GM18498 (cell line): ENCODE data around the gene FAM117A.
A peak's percentile ranks its signal among the peaks of the same experiment; 100 is the strongest.
"Not testable (repeated sequence)": the region's sequence is repeated elsewhere in the genome, so short reads cannot be mapped to it uniquely, and the experiment has no call there.

Experiments used
- ATAC-seq: cut with Tn5 transposase; IDR thresholded peaks from one replicate; pipeline ENCODE4 v1.9.1; 2021; ENCODE audit warnings: mild to moderate bottlenecking, moderate library complexity; ENCODE audit not compliant: unreplicated experiment

FAM117A gene

DNA sequence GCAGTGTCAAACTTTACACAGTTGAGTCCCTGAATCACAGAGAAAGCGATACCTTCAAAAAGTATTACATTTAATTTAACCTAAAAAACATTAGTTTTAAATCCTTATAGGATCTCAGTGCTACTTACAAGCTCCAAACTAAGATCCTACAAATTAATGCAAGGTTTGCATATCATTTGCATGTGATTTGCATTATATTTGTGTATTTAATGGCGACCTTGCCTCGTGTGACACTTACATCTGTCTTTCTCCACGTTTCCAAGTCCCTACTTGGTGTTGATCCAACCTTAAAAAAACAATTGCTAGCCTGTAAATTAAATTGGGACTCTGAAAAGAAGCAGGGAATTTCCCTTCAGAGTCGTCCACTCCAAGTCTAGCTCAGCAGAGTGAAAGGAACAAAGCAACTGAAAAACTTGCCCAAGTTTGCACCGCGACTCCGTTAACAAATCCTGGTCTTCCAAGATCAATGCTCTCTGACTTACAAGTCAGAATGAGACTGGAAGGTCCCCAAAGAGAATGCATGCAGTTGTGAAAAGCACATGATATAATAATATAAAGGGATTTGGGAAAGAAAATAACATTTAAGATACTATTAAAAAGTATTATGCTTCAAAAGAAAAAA lies 739 bp upstream of the FAM117A start:
- no peak for ATAC-seq

DNA sequence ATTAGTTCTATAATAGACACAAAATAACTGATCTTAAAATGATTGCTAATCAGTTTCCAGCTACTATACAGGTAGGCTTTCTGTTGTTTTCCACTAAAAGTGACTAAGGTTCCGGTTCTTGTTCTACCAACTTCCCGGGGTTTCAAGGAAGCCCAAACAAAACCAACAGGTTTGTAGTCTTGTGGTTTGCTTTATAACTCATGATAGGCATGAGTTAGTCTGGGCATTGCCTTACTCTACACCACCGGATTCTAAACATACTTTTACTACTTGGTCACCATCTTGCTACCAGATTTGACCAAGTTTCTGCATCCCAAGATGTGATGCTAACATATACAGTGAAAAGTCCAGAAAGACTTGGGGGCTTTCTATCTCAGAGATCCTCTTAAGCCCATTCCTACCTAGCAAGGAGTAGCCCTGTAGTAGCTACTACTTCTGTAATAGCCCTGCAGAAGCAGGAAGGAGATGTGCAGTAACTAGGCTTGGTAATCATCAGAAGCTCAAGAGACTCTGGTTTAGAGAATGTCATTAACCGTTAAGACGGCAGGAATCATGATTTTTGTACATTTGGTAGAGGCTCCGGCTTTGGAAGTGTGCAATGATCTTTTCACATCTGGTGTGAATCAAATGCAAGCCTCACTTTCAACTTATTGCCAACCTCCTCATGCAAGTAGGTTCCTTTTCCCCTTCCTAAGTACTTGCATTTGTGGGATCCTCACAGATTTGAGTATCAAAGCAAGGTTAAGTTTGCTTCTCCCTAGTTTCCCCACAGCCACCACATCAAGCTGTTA lies 1.6 kb downstream of the FAM117A start:
- no peak for ATAC-seq

- no peak for ATAC-seq
Observed at GRCh38 chr17:49760932-49761558, 2.9 kb downstream of the FAM117A start.

GRCh38 chr17:49760296-49760695 lies 3.6 kb downstream of the FAM117A start:
- ATAC-seq = no peak

GRCh38 chr17:49759203-49759602 lies 4.7 kb downstream of the FAM117A start:
- no peak for ATAC-seq

DNA sequence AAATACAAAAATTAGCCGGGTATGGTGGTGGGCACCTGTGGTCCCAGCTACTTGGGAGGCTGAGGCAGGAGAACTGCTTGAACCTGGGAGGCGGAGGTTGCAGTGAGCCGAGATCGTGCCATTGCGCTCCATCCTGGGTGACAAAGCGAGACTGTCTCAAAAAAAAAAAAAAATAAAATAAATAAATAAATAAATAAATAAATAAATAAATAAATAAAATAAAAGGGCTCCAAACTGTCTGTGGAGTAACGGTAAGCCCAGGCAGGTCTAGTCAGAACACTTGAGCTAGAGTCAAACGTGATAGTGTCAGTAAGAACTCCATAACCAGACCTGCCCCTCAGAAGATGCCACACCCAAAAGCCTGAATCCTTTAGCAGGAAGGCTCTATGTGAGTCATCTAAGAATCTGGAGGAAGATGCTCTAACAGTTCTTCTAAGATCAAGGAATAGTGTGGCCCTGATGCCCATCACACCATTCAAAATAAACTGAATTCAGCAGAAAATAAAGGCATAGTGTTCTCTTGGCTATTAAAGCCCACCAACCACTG lies 5.4 kb downstream of the FAM117A start:
- not testable (repeated sequence) for ATAC-seq

DNA sequence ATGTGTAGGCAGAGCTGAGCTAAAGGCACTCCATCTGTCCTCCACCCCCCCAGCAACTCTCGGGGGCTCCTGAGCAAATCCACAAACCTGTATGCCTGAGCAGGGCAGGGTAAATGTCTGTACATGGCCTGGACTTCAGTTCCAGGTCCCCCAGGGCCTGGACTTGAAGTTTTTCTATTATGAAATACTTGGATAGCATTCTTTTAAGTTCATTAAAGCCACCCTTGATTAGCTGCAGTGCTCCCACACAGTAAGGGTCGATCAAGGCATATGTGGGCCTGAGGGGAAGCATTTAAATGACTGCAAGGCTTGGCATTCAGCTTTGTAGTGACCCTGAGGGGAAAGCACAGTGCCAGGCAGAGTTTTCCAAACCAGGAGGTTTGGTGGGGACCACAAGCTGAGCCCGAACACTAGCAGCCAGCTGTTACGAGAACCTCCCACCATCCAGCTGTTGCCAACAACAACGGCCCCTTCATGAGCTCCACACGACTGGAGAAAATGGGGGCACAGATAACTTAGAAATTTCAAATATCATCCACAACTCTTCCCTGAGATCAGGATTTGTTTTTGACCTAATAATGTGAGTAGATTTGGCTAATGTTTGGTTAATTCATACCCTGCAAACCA lies 6.7 kb downstream of the FAM117A start:
- no peak for ATAC-seq

DNA sequence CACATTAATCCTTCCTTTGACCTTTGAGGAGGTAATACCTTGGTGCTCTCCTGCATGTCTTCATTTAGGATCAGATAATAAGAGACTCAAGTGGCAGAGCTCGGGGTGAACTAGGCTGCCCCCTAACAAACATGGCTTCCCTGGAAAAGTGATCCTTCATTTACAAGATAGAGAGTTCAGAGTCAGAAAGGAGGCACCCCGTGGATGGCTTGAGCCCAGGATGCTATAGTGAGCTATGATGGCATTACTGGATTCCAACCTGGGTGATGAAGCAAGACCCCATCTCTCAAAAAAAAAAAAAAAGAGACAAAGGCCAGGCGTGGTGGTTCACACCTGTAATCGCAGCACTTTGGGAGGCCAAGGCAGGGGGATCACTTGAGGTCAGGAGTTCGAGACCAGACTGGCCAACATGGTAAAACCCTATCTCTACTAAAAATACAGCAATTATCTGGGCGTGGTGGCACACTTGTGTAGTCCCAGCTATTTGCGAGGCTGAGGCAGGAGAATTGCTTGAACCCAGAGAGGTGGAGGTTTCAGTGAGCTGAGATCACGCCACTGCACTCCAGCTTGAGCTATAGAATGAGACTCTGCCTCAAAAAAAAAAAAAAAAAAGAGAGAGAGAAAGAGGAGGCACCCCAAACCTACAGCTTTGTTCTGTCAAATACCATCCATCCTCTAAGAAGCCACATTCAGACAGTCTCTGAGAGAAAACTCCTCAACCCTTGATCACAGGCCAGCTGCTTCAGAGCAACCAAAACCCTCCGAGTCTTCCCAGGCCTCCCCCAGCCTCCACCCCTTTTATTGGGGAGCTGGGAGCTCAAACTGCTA lies 7.4 kb downstream of the FAM117A start:
- no peak for ATAC-seq

GRCh38 chr17:49755663-49756283 lies 8.2 kb downstream of the FAM117A start:
- no peak for ATAC-seq

GRCh38 chr17:49753959-49754391 lies 10.0 kb downstream of the FAM117A start:
- ATAC-seq = no peak

DNA sequence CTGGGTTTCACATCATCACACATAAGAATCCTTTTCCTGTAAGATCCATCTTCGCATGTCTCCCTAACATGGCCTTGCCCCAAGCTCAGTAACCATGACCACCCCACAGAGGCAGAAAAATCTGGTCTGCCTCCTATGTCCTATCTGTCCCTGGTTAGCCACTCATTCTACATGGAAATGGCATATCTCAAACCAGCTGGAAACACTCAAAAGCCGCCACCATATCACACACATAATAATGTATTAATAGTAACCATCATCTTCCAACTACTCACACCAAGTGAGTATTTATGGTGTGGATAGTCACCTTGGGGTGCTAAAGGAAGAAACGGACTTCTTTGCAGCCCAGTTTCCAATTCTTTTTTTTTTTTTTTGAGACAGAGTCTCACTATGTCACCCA lies 11.4 kb downstream of the FAM117A start:
- no peak for ATAC-seq

DNA sequence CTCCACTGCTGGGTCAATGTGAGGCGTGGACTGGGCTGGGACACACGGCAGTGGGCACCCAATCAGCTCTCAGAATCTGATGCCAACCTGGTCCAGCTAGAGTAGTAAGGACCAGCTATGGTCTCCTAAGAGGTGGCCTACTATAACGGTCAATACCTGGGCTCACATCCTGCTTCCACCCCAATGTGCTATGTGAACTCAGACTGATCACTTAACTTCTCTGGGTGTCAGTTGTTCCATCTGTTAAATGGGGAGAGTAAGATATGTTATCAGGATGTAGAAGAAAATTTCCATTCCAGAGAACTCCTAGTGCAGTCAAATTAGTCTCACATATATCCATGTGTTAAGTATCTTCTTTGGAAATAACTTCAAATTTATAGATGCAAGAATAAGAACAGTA lies 14.2 kb downstream of the FAM117A start:
- no peak for ATAC-seq

DNA sequence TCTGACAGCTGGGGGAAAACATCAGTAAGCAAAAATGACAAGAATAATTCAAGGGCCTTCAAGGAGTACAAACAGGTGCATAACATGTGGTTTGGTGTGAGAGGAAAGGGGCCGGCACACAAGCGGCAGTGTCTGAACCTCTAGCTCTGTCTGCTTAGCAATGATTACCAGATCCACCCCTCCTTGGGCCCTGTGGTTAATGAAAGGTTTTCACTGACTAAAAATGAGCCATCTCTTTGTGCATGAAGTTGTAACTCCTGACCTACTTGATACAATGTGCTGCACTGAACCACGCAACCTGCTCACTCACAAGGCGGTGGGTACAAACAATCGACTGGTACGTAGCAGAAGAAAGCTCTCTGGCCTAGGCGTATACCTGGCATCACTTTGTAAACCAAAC lies 15.1 kb downstream of the FAM117A start:
- ATAC-seq = peak; percentile 83

DNA sequence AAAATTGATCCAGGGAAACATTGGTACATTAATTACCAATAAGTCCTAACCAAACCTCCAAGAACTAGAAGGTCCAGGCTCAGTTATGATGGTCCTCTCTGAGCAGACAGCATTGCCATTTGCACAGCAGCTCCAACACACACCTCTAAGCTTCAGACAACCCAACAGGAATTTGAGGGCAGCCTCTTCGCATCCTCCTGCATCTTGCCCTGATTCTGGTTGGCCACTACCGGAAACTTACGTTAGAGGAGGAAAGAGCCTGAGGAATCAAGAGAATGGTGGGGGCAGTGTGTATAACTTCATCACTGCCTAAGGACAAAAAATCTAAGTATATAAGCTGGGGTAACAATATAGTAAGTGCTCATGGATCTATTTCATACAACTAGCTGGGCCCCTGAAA lies 15.7 kb downstream of the FAM117A start:
- ATAC-seq = no peak

- ATAC-seq = no peak
Observed at GRCh38 chr17:49747632-49748031, 16.3 kb downstream of the FAM117A start.

DNA sequence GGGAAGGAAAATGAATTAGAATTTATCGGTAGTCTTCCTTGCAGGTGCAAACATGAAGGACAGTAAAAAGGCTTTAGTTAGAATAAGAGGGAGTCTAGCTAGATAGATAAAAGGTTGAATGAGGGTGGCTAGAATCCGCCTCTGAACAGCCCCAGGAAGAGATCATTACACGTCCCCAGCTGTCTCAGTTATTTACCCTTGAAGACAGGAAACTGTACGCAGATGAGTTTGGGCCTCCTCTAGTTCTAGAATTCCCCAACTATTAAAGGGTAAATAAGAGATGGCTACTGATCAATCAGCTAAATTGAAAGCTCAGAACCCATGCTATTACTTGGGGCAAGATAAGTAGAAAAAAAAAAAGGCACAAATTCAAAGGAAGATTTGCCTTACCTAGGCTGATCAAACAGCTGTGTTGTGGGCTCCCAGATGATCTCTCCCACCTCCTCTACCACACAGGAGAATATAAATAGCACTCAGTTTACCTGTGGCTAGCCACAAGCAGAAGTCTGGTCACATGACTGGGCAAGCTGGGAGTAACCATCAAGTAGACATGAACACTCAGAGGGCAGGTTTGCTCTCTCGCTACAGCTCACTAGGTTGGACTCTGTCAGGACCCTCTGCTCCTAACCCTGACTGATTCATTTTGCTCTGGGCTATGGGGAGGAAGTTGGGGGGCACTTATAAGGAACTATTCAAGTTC lies 17.0 kb downstream of the FAM117A start:
- peak; percentile 54 for ATAC-seq

GRCh38 chr17:49745175-49746139 lies 18.5 kb downstream of the FAM117A start:
- no peak for ATAC-seq

DNA sequence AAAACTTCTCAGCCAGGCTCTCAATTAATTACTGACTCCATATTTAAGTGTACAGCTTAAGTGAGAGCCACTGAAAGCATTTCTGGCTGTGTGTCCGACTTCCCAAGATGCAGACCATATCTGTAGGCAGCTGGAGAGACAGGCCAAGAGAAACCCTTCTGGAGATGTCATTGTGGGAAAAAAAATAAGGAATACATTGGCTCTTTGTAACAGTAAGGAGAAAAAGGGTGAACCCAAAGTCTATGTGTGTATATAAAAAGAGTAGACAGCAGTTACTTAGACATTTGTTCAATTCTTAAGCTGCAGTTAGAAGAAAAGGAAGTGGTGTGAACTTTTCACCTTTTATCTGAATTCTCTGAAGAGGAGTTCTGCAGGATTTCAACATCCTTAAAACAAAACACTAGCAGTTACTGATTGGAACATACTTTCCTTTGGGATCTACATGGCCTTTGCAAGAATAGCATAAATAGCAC lies 21.7 kb downstream of the FAM117A start:
- no peak for ATAC-seq
